HFF-Myc (cell line): ENCODE measurements around the gene GCM1.

Experiments
- DNase-seq: peaks from one replicate; pipeline ENCODE4 v3.0.0-alpha.2; 2011; ENCODE audit warnings: low read depth; ENCODE audit errors: extremely low read depth
- H3K4me3 ChIP-seq: replicated peaks from 2 replicates; pipeline ENCODE4 v1.5.1; 2011; ENCODE audit warnings: low read depth, mild to moderate bottlenecking, control low read depth, low read length
- CTCF ChIP-seq: IDR thresholded peaks from 2 replicates; pipeline ENCODE4 v1.5.1; 2012; ENCODE audit warnings: mild to moderate bottlenecking, low read depth, low read length, control low read depth; ENCODE audit errors: missing control alignments

The GCM1 gene

GRCh38 chr6:53119772-53120409 lies 28.8 kb downstream of the GCM1 start:
- TF ChIP-seq CTCF = no peak
- no peak overlapping the region for H3K4me3 ChIP-seq
- DNase-seq = peak; percentile 44

DNA sequence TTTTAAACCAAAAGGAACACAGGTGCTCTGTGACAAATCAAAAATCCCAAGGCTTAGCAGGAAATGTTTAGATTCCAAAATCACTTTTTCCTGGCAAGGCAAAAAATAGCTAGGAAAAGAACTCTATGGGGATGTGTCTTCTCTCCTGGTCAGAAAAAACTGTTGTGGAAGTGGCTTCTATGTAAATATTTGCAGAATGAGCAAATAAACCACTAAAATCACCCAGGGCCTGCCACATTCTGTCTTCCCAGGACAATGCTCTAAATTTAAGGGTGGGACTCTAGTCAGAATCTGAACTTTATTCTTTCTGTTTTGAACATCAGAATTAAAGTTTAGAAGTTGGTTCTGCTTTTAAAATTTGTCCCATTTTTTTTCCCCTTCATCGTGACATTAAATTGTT lies 29.3 kb downstream of the GCM1 start:
- no peak overlapping the region for H3K4me3 ChIP-seq
- DNase-seq = no peak
- TF ChIP-seq CTCF = no peak

DNA sequence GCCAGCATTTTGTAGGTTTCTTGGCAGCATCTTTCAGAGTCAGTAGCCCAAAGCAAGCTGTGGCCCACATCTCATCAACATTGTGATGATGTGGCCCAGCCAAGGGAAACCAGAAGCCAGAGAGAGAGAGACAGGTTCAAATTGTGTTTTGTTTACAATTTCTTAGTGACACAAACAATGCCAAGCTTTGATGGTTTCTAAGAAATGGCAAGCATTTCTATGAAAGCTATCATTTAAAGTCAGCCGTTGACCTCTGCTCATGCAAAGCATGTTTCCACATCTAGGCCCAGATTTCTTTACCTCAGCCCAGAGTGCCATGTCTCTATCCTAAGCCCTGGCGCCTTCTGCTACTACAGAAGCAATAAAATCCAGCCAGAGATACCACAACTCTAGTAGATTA lies 32.9 kb downstream of the GCM1 start:
- no peak for TF ChIP-seq CTCF
- no peak for DNase-seq

GRCh38 chr6:53115113-53115512 lies 33.5 kb downstream of the GCM1 start:
- no peak for TF ChIP-seq CTCF
- no peak for DNase-seq
- no peak overlapping the region for H3K4me3 ChIP-seq

More for the DNA sequence above, 32.9 kb downstream of the GCM1 start:
- H3K4me3 ChIP-seq = no peak overlapping the region

- no peak overlapping the region for H3K4me3 ChIP-seq
- DNase-seq = no peak
- TF ChIP-seq CTCF = no peak
These were observed 34.9 kb downstream of the GCM1 start for GRCh38 chr6:53113742-53114141.

- H3K4me3 ChIP-seq = no peak overlapping the region
- DNase-seq = no peak
- TF ChIP-seq CTCF = no peak
These were observed 35.8 kb downstream of the GCM1 start for GRCh38 chr6:53112871-53113270.

GRCh38 chr6:53112404-53112803 lies 36.2 kb downstream of the GCM1 start:
- no peak for TF ChIP-seq CTCF
- no peak for DNase-seq
- no peak overlapping the region for H3K4me3 ChIP-seq
